Measurements from ENCODE around the gene C9orf43.

DNA sequence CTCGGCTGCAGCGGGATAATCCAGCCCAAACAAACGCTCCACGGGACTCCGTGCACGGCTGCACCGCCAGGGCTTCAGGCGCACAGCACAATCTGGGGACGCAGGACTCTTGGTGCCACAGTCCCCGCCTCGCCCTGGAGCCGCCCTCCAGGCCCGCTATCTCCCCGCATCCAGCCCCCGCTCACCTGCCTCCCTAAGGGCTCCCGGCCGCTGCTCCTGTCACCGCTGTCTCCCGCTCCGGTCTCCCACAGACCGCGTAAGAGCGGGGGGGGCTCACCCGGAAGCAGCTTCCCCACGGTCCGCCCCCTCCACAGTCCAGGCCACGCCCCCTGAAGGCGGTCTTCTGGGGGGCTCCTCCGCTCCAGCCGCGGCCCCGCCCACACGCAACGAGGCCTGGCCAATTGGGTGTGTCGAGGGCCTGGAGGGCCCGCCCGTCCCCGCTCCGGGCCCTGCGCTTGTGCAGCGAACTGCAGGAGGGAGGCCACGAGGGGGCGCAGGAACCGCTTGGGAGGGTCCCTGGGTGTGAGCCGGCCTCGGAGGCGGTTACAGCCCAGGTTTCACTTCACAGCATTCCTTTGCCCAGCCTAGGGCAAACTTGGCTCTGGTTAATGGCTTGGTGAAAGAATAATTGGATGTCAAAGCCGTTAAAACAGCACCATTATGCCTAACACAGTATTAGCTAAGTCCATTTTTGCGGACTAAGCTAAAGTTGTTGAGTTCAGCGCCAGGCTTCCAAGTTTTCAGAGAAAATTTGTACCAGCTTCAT, 9.3 kb upstream of the C9orf43 start, which contains the start of gene ALAD:
- TF ChIP-seq, protein P1, sequence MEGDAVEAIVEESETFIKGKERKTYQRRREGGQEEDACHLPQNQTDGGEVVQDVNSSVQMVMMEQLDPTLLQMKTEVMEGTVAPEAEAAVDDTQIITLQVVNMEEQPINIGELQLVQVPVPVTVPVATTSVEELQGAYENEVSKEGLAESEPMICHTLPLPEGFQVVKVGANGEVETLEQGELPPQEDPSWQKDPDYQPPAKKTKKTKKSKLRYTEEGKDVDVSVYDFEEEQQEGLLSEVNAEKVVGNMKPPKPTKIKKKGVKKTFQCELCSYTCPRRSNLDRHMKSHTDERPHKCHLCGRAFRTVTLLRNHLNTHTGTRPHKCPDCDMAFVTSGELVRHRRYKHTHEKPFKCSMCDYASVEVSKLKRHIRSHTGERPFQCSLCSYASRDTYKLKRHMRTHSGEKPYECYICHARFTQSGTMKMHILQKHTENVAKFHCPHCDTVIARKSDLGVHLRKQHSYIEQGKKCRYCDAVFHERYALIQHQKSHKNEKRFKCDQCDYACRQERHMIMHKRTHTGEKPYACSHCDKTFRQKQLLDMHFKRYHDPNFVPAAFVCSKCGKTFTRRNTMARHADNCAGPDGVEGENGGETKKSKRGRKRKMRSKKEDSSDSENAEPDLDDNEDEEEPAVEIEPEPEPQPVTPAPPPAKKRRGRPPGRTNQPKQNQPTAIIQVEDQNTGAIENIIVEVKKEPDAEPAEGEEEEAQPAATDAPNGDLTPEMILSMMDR (conservative IDR thresholded peaks at IDR 0.05; ENCODE audit: low read depth in 2 of 2): peak; percentile 90 to 98
- TF ChIP-seq NANOG (IDR thresholded peaks at IDR 0.05; ENCODE audit: borderline replicate concordance) (no peak), POLR2AphosphoS5 (IDR thresholded peaks at IDR 0.05; ENCODE audit: low read depth) (peak; percentile 72), EZH2 (IDR thresholded peaks at IDR 0.05; ENCODE audit: low read depth, unreplicated experiment) (no peak), EZH2phosphoT487 (IDR thresholded peaks at IDR 0.05; ENCODE audit: unreplicated experiment) (no peak), JUNB (IDR thresholded peaks at IDR 0.05; ENCODE audit: unreplicated experiment) (no peak), STAT1 (IDR thresholded peaks at IDR 0.05; ENCODE audit: unreplicated experiment) (no peak), ZNF114 (CRISPR knock-in tag; IDR thresholded peaks at IDR 0.05) (no peak), CREB1 (CRISPR knock-in tag; IDR thresholded peaks at IDR 0.05; ENCODE audit: low read depth) (peak; percentile 62), ZNF331 (CRISPR knock-in tag; IDR thresholded peaks at IDR 0.05; ENCODE audit: low read depth) (no peak)
- TF ChIP-seq, protein P2, sequence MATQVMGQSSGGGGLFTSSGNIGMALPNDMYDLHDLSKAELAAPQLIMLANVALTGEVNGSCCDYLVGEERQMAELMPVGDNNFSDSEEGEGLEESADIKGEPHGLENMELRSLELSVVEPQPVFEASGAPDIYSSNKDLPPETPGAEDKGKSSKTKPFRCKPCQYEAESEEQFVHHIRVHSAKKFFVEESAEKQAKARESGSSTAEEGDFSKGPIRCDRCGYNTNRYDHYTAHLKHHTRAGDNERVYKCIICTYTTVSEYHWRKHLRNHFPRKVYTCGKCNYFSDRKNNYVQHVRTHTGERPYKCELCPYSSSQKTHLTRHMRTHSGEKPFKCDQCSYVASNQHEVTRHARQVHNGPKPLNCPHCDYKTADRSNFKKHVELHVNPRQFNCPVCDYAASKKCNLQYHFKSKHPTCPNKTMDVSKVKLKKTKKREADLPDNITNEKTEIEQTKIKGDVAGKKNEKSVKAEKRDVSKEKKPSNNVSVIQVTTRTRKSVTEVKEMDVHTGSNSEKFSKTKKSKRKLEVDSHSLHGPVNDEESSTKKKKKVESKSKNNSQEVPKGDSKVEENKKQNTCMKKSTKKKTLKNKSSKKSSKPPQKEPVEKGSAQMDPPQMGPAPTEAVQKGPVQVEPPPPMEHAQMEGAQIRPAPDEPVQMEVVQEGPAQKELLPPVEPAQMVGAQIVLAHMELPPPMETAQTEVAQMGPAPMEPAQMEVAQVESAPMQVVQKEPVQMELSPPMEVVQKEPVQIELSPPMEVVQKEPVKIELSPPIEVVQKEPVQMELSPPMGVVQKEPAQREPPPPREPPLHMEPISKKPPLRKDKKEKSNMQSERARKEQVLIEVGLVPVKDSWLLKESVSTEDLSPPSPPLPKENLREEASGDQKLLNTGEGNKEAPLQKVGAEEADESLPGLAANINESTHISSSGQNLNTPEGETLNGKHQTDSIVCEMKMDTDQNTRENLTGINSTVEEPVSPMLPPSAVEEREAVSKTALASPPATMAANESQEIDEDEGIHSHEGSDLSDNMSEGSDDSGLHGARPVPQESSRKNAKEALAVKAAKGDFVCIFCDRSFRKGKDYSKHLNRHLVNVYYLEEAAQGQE (IDR thresholded peaks at IDR 0.05; ENCODE audit: unreplicated experiment): no peak
- TF ChIP-seq, protein P3, sequence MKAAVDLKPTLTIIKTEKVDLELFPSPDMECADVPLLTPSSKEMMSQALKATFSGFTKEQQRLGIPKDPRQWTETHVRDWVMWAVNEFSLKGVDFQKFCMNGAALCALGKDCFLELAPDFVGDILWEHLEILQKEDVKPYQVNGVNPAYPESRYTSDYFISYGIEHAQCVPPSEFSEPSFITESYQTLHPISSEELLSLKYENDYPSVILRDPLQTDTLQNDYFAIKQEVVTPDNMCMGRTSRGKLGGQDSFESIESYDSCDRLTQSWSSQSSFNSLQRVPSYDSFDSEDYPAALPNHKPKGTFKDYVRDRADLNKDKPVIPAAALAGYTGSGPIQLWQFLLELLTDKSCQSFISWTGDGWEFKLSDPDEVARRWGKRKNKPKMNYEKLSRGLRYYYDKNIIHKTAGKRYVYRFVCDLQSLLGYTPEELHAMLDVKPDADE (IDR thresholded peaks at IDR 0.05): no peak; the same call in 1 of the 2 replicates
